GM12875 (cell line): ENCODE data around the gene METTL22.

Experiments
- H3K4me3 ChIP-seq: one replicate; pipeline ENCODE4 v1.5.1; 2011; ENCODE audit warnings: low read depth, low read length, control low read depth
- TF ChIP-seq, protein P1 (sequence below): IDR thresholded peaks from 2 replicates; pipeline ENCODE4 v1.5.1; 2011; ENCODE audit warnings: low read depth, mild to moderate bottlenecking, control low read depth, inconsistent platforms, low read length, moderate library complexity, borderline replicate concordance; ENCODE audit not compliant: insufficient read depth

The METTL22 gene

GRCh38 chr16:8631818-8632465 lies 10.4 kb downstream of the METTL22 start:
- TF ChIP-seq, protein P1, sequence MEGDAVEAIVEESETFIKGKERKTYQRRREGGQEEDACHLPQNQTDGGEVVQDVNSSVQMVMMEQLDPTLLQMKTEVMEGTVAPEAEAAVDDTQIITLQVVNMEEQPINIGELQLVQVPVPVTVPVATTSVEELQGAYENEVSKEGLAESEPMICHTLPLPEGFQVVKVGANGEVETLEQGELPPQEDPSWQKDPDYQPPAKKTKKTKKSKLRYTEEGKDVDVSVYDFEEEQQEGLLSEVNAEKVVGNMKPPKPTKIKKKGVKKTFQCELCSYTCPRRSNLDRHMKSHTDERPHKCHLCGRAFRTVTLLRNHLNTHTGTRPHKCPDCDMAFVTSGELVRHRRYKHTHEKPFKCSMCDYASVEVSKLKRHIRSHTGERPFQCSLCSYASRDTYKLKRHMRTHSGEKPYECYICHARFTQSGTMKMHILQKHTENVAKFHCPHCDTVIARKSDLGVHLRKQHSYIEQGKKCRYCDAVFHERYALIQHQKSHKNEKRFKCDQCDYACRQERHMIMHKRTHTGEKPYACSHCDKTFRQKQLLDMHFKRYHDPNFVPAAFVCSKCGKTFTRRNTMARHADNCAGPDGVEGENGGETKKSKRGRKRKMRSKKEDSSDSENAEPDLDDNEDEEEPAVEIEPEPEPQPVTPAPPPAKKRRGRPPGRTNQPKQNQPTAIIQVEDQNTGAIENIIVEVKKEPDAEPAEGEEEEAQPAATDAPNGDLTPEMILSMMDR, result no peak
- H3K4me3 ChIP-seq, result no peak overlapping the region

- TF ChIP-seq, protein P1, result no peak
- H3K4me3 ChIP-seq, result no peak overlapping the region
These were observed 11.2 kb downstream of the METTL22 start for GRCh38 chr16:8632675-8633182.

GRCh38 chr16:8634991-8635736 lies 13.7 kb downstream of the METTL22 start:
- TF ChIP-seq, protein P1, result peak; percentile 36; the same call in 1 of the 2 replicates
- H3K4me3 ChIP-seq, result no peak overlapping the region

DNA sequence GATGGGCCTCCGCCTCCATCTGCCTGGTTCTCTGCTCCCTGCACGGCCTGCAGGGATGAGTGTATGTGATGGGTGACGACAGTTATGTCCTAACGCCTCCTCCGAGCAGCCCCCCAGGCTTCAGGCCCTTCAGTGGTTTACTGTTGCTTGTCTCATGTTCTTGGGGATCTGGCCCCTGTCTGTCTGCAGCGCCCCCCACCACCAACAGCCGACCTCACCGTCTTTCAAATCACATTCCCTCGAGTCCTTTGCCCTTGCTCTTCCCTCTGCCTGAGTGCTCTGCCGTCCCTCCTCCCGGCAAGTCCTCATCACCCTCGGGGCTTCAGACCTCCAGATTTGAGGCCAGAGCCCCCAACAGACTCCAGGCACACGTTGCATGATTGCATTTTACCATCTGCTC lies 18.2 kb downstream of the METTL22 start:
- TF ChIP-seq, protein P1, result no peak
- no peak overlapping the region for H3K4me3 ChIP-seq

GRCh38 chr16:8641671-8642070 lies 20.2 kb downstream of the METTL22 start:
- H3K4me3 ChIP-seq, result no peak overlapping the region
- TF ChIP-seq, protein P1, result no peak

DNA sequence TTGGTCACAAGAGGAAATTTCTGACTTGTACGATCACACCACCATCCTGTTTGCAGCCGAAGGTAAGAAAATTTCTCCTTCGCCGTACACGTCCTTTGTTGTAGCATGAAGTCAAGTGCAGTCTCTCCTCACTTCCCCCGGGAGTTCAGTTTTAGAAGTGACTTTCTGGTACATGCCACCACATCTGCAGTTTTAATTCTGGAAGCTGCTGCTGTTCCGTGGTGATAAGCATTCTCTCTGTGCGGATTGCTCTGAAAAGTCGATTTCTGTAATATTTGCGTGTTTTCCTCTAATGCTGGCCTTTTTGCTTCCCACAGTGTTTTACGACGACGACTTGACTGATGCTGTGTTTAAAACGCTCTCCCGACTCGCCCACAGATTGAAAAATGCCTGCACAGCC lies 20.6 kb downstream of the METTL22 start:
- TF ChIP-seq, protein P1, result no peak
- H3K4me3 ChIP-seq, result no peak overlapping the region
